LNCaP clone FGC (cell line): ENCODE results near the gene KIAA0232.

Source experiments
- DNase-seq: peaks from one replicate; pipeline ENCODE4 v3.0.0-alpha.2; 2011; ENCODE audit warnings: low read depth
- H3K4me3 ChIP-seq: 2 replicates; pipeline ENCODE4 v1.5.1; 2011; ENCODE audit warnings: mild to moderate bottlenecking, low read depth, low read length, control low read depth
- TF ChIP-seq, protein P1 (sequence below): IDR thresholded peaks from 2 replicates; pipeline ENCODE4 v1.5.1; 2012; ENCODE audit warnings: mild to moderate bottlenecking; ENCODE audit not compliant: control insufficient read depth, insufficient read depth; ENCODE audit errors: extremely low read depth

KIAA0232 gene

DNA sequence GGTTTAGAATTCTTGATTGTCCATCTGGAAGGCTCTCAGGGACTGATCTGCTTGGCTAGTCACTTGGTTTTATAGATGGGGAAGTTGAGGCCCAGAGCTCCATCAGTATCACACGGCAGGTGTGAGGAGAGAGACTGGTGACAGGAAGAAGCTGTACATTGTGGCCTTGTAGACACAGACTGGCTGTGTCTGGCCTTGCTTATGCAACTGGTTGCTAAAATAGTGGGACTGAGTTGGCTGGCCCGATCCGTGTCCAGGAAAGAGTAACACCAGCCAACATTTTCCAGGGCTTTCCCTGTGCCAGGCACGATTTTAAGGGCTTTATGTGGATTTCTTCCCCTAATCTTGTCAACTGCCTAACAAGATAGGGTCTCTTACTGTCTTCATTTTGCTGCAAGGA lies 129.9 kb downstream of the KIAA0232 start:
- DNase-seq: no peak
- TF ChIP-seq, protein P1, sequence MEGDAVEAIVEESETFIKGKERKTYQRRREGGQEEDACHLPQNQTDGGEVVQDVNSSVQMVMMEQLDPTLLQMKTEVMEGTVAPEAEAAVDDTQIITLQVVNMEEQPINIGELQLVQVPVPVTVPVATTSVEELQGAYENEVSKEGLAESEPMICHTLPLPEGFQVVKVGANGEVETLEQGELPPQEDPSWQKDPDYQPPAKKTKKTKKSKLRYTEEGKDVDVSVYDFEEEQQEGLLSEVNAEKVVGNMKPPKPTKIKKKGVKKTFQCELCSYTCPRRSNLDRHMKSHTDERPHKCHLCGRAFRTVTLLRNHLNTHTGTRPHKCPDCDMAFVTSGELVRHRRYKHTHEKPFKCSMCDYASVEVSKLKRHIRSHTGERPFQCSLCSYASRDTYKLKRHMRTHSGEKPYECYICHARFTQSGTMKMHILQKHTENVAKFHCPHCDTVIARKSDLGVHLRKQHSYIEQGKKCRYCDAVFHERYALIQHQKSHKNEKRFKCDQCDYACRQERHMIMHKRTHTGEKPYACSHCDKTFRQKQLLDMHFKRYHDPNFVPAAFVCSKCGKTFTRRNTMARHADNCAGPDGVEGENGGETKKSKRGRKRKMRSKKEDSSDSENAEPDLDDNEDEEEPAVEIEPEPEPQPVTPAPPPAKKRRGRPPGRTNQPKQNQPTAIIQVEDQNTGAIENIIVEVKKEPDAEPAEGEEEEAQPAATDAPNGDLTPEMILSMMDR: no peak
- H3K4me3 ChIP-seq: no peak overlapping the region

DNA sequence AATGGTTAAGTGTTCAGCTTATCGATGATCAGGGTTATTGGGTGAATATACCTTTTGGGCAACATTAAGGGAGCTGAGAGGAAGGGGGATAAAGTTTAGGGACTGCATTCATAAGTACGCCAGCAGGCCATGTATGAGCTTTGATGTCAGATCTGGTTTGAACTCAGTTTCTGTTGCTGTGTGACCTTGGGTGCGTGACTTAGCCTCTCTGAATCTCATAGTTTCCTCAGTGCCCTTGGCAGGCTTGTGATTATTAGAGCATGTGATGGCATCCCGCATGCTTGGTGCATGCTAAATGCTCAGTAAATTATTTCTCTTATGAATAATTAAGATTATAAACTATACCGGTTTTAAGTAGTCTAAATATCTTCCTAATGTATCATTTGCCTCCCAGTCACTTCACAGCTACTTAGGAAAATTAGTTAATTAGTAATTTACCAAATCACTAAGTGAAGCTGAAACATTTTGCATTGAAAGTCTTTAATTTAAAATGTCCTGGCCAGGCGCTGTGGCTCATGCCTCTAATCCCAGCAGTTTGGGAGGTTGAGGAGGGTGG lies 130.9 kb downstream of the KIAA0232 start:
- TF ChIP-seq, protein P1: no peak
- DNase-seq: no peak
- no peak overlapping the region for H3K4me3 ChIP-seq

DNA sequence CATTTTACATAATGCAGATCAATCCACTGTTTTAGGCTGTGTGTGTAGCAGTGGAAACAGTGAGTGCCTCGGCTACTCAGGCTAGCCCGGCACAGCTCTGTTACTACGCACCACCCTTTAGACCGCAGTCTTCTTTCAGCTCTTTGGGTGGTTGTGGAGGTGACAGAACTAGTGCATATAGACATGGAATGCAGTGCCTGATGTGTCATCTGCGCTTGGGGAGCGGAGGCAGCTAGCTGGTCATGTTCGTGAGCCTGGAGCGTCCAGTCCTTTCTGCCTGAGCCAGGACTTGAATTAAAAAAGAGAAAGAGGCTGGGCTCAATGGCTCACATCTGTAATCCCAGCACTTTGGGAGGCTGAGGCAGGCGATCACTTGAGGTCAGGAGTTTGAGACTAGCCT lies 131.9 kb downstream of the KIAA0232 start:
- TF ChIP-seq, protein P1: no peak
- DNase-seq: no peak

DNA sequence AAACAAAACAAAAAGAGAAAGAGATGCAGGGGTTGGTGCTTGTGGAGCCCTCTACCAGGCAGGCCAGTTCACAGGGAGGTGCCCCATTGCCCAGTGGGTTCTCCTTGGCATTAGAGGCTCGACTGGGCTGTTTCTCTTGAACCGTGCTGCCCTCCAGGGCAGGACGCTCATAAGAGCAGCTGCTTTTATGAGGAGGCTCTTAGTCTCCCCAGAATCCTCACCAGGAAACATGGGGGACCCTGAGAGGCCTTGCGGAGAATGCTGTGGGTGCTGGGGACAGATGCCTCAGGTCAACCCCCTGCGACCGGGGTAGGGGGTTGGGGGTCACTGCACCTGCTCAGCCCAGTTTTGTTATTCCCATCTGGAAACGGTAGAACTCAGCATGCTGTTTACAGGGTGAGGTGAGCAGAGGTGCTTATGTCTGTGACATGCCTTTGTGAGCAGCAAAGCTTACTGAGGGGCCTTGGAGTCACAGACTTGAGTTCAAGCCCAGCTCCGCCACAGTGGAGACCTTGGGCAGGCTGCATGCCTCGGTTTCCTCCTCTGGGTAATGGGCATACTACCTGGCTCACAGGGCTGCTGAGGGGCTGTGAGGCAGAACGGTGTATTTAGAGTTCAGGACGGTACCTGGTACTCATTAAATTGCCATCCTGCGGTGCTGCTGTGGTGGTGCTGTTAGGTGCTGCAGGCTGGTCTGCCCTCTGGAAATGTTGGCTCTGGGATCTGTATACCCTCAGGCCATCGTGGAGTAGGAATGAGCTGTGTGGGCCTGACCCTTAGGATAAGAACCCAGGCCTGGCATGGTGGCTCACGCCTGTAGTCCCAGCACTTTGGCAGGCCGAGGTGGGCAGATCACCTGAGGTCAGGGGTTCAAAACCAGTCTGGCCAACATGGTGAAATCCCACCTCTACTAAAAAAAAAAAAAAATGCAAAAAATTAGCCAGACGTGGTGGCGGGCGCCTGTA lies 132.8 kb downstream of the KIAA0232 start:
- DNase-seq: no peak

More for the DNA sequence above, 131.9 kb downstream of the KIAA0232 start:
- H3K4me3 ChIP-seq: no peak overlapping the region

DNA sequence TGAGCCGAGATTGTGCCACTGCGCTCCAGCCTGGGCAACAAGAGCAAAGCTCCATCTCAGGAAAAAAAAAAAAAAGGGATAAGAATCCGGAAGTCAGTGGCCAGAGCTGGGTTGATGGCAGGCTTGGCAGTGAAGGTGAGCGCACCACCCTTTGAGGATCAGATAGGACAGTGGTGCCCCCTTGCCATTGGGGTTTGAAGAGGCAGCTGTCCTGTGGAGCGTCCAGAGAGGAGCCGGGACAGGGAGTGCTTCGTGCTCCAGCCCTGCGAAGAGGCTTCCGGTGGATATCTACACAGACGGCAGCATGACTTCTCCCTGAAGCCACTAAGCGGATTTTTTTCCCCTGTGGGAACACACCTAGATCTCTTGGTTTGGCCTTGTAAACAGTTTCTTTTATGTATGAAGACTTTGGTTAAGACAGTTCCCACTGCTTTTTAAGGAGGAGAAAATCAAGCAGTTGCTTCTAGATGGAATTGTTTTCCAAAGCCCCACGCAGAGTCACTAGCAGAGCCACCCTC lies 133.6 kb downstream of the KIAA0232 start:
- TF ChIP-seq, protein P1: no peak

More for the DNA sequence above, 132.8 kb downstream of the KIAA0232 start:
- TF ChIP-seq, protein P1: no peak
- H3K4me3 ChIP-seq: no peak overlapping the region

DNA sequence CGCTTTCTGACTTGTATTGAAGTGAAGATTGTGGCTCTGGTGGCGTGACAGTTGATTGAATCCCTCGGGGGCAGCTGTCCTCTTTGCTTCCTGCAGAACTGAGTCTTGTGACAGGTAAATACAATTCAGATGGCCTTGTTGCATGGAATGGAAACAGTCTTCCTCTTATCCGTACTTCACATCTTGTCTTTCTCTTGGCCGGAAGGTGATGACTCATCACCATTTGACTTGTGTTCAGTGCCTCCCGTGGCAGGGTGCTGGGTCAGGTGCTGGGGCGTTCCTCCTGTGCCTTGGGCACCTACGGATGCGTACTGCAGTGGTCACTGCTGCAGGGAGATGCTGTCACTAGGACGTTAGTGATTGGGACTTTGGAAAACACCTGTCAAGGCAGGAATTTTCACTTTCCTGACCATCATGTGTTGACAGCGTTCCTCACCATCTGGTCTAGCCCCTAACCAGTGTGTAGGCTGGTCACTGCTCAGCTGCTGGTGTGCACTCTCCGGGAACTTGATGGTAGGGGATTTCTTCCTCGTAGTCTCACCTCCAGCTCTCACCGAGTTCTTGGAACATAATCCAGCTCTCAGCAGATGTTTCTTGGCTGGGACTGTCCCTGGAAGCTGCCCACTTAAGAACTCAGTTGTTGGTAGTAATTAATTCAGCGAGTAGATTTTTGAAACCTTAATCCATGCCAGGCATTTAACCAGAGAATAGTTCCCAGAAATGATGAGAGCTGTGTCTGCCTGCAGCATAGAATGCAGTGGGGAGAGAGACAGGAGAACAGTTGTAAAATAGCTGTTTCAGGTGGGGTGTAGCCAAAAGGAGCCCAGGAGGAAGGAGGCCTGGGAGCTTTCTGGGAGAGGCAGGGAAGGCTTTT lies 134.3 kb downstream of the KIAA0232 start:
- H3K4me3 ChIP-seq: no peak overlapping the region
- TF ChIP-seq, protein P1: no peak

More for the DNA sequence above, 133.6 kb downstream of the KIAA0232 start:
- no peak overlapping the region for H3K4me3 ChIP-seq
- DNase-seq: no peak

More for the DNA sequence above, 134.3 kb downstream of the KIAA0232 start:
- peak; percentile 34 for DNase-seq
